Tibial artery (tissue), 4 donors: Measurements from ENCODE around the gene STMN3.

ENCODE experiments used
- DNase-seq, 2 donors: peaks; one replicate each; pipeline ENCODE4 v3.0.0-alpha.2; 2019
- H3K27ac ChIP-seq, 2 donors: fragments of 200-600 bp; sonication (generic) in 1 of 2; 1 replicate in 1 of 2; 2 replicates in 1 of 2; pipeline ENCODE4 v1.5.1; 2018 to 2019; ENCODE audit warnings: mild to moderate bottlenecking in 1 of 2
- H3K27me3 ChIP-seq, 2 donors: fragments of 200-600 bp; sonication (generic) in 1 of 2; one replicate each; pipeline versions ENCODE4 v1.5.1 to v1.6.0; 2016 to 2019
- H3K36me3 ChIP-seq, 3 donors: fragments of 200-600 bp; sonication (generic) in 2 of 3; one replicate each; pipeline ENCODE4 v1.5.1; 2016 to 2019; ENCODE audit warnings: mild to moderate bottlenecking in 2 of 3
- H3K4me1 ChIP-seq, 4 donors: fragments of 200-600 bp; sonication (generic) in 2 of 4; 1 replicate in 3 of 4; 2 replicates in 1 of 4; pipeline ENCODE4 v1.5.1; 2016 to 2019
- H3K4me3 ChIP-seq, 2 donors: fragments of 200-600 bp; sonication (generic) in 1 of 2; 1 replicate in 1 of 2; 2 replicates in 1 of 2; pipeline ENCODE4 v1.5.1; 2018 to 2019; ENCODE audit warnings: mild to moderate bottlenecking in 2 of 2
- H3K9me3 ChIP-seq, 3 donors: fragments of 200-600 bp; sonication (generic) in 1 of 3; one replicate each; pipeline ENCODE4 v1.5.1; 2016 to 2019
- CTCF ChIP-seq, 2 experiments: fragments of 200-600 bp in 1 of 2; fragments of 450-650 bp in 1 of 2; IDR thresholded peaks; one replicate each; pipeline ENCODE4 v1.5.1; 2017 to 2019; ENCODE audit warnings: antibody characterized with exemption in 2 of 2, mild to moderate bottlenecking in 1 of 2, moderate library complexity in 1 of 2
- intact Hi-C: fragments of 100-400 bp; cut with DNase I; formaldehyde crosslinking; loops from one replicate; pipeline ENCODE4 v1.15.0; 2023; ENCODE audit warnings: low total_unique reads

STMN3 gene

GRCh38 chr20:63619505-63619904 is 33.7 kb downstream of the STMN3 start:
- intact Hi-C loops, result loop anchor here (5.0 kb wide), 1 partner anchor 52 kb away; no protein-coding TSS in a partner anchor
- H3K4me3 ChIP-seq, result no peak overlapping the region
- H3K27me3 ChIP-seq, result no peaks in the 10 kb centered on the region
- H3K9me3 ChIP-seq, result no peaks in the 10 kb centered on the region
- H3K4me1 ChIP-seq, result no peaks in the 10 kb centered on the region
- no peak overlapping the region for H3K27ac ChIP-seq
- DNase-seq, result peak in 1 of 2 donors; percentile 45
- TF ChIP-seq CTCF (IDR thresholded peaks at IDR 0.05), result no peak
- peaks cover 26 to 50% (median 47%) of the 10 kb centered on the region in 3 donors for H3K36me3 ChIP-seq

- Histone ChIP-seq H3K27me3 (no peaks in the 10 kb centered on the region), H3K4me3 (no peak overlapping the region), H3K27ac (no peak overlapping the region), H3K4me1 (no peaks in the 10 kb centered on the region), H3K9me3 (no peaks in the 10 kb centered on the region), H3K36me3 (peaks cover 26 to 50% (median 47%) of the 10 kb centered on the region in 3 donors)
- no peak for TF ChIP-seq CTCF (IDR thresholded peaks at IDR 0.05)
- intact Hi-C loops, result loop anchor here (5.0 kb wide), 1 partner anchor 52 kb away; no protein-coding TSS in a partner anchor
- DNase-seq, result no peak
Observed at GRCh38 chr20:63619086-63619485, 34.1 kb downstream of the STMN3 start.

- peaks cover 26 to 55% (median 47%) of the 10 kb centered on the region in 3 donors for H3K36me3 ChIP-seq
- H3K4me3 ChIP-seq, result no peak overlapping the region
- no peak for DNase-seq
- intact Hi-C loops, result loop anchor here (5.0 kb wide), 1 partner anchor 51 kb away; no protein-coding TSS in a partner anchor
- H3K27me3 ChIP-seq, result no peaks in the 10 kb centered on the region
- no peaks in the 10 kb centered on the region for H3K9me3 ChIP-seq
- H3K4me1 ChIP-seq, result no peaks in the 10 kb centered on the region
- H3K27ac ChIP-seq, result no peak overlapping the region
- TF ChIP-seq CTCF (IDR thresholded peaks at IDR 0.05), result no peak
Observed at GRCh38 chr20:63618291-63618980, 34.8 kb downstream of the STMN3 start.

- Histone ChIP-seq H3K4me3 (no peak overlapping the region), H3K27ac (no peak overlapping the region), H3K27me3 (no peaks in the 10 kb centered on the region), H3K4me1 (no peaks in the 10 kb centered on the region), H3K9me3 (no peaks in the 10 kb centered on the region), H3K36me3 (peaks cover 26 to 55% (median 47%) of the 10 kb centered on the region in 3 donors)
- no peak for TF ChIP-seq CTCF (IDR thresholded peaks at IDR 0.05)
- no peak for DNase-seq
- intact Hi-C loops, result loop anchor here (5.0 kb wide), 1 partner anchor 51 kb away; no protein-coding TSS in a partner anchor
Observed at GRCh38 chr20:63617876-63618265, 35.4 kb downstream of the STMN3 start.

- no peak for DNase-seq
- no peaks in the 10 kb centered on the region for H3K9me3 ChIP-seq
- H3K4me1 ChIP-seq, result no peaks in the 10 kb centered on the region
- peaks cover 26 to 55% (median 47%) of the 10 kb centered on the region in 3 donors for H3K36me3 ChIP-seq
- no peak for TF ChIP-seq CTCF (IDR thresholded peaks at IDR 0.05)
- no peak overlapping the region for H3K4me3 ChIP-seq
- intact Hi-C loops, result loop anchor here (5.0 kb wide), 1 partner anchor 50 kb away; no protein-coding TSS in a partner anchor
- H3K27me3 ChIP-seq, result no peaks in the 10 kb centered on the region
- H3K27ac ChIP-seq, result no peak overlapping the region
Observed at GRCh38 chr20:63617092-63617875, 35.9 kb downstream of the STMN3 start.
